H9 (cell line): ENCODE data around the gene HYAL3. TPM values are rescaled to one million over a fixed set of nuclear protein-coding genes. Genes with fewer than 3 reads are reported as not detected.
A peak's percentile ranks its signal among the peaks of the same experiment; 100 is the strongest.

Experiments used
- DNase-seq: peaks from one replicate; pipeline ENCODE4 v3.0.0-alpha.2; 2017
- H2AFZ ChIP-seq: one replicate; pipeline ENCODE4 v1.6.1; 2013; ENCODE audit warnings: mild to moderate bottlenecking, low read length, control low read depth, moderate library complexity
- H2AK5ac ChIP-seq: 2 replicates; pipeline ENCODE4 v1.6.1; 2013; ENCODE audit warnings: low read length, control low read depth, mixed read lengths; ENCODE audit not compliant: insufficient read length
- H2BK120ac ChIP-seq: one replicate; pipeline ENCODE4 v1.6.1; 2013; ENCODE audit warnings: low read depth, mild to moderate bottlenecking, low read length, control low read depth, inconsistent platforms; ENCODE audit not compliant: poor library complexity, severe bottlenecking
- H2BK12ac ChIP-seq: 2 replicates; pipeline ENCODE4 v1.6.1; 2013; ENCODE audit warnings: low read length, control low read depth, mixed read lengths, low read depth; ENCODE audit not compliant: insufficient read length
- H2BK15ac ChIP-seq: 2 replicates; pipeline ENCODE4 v1.6.1; 2013; ENCODE audit warnings: low read depth, low read length, control low read depth
- H2BK20ac ChIP-seq: one replicate; pipeline ENCODE4 v1.6.1; 2013; ENCODE audit warnings: low read depth, mild to moderate bottlenecking, low read length, control low read depth, inconsistent platforms; ENCODE audit not compliant: poor library complexity, severe bottlenecking
- H2BK5ac ChIP-seq: 2 replicates; pipeline ENCODE4 v1.6.1; 2013; ENCODE audit warnings: low read length, control low read depth, mixed read lengths; ENCODE audit not compliant: insufficient read length
- H3K14ac ChIP-seq: 2 replicates; pipeline ENCODE4 v1.6.1; 2013; ENCODE audit warnings: low read length, control low read depth; ENCODE audit not compliant: insufficient read depth
- H3K18ac ChIP-seq: 2 replicates; pipeline ENCODE4 v1.6.1; 2013; ENCODE audit warnings: low read depth, mild to moderate bottlenecking, mixed read lengths, low read length, control low read depth; ENCODE audit not compliant: insufficient read length
- H3K23ac ChIP-seq: 2 replicates; pipeline ENCODE4 v1.6.1; 2013; ENCODE audit warnings: low read length, control low read depth, mixed read lengths, low read depth; ENCODE audit not compliant: insufficient read length
- H3K23me2 ChIP-seq: 2 replicates; pipeline ENCODE4 v1.6.1; 2013; ENCODE audit warnings: low read depth, mild to moderate bottlenecking, mixed read lengths, low read length, control low read depth; ENCODE audit not compliant: insufficient read length, poor library complexity, severe bottlenecking
- H3K27ac ChIP-seq: 2 replicates; pipeline ENCODE4 v1.5.1; 2013; ENCODE audit warnings: low read length, control low read depth, mixed read lengths, low read depth; ENCODE audit not compliant: insufficient read length
- H3K27me3 ChIP-seq: 2 replicates; pipeline ENCODE4 v1.6.1; 2013; ENCODE audit warnings: low read length, control low read depth, inconsistent platforms; ENCODE audit not compliant: insufficient read depth
- H3K4ac ChIP-seq: 2 replicates; pipeline ENCODE4 v1.6.1; 2013; ENCODE audit warnings: low read depth, mild to moderate bottlenecking, control low read depth, inconsistent platforms, low read length, moderate library complexity
- H3K4me1 ChIP-seq: 2 replicates; pipeline ENCODE4 v1.6.1; 2013; ENCODE audit warnings: low read length, control low read depth, inconsistent platforms; ENCODE audit not compliant: insufficient read depth
- H3K4me2 ChIP-seq: 2 replicates; pipeline ENCODE4 v1.6.1; 2013; ENCODE audit warnings: low read length, control low read depth, mixed read lengths; ENCODE audit not compliant: insufficient read length, insufficient read depth
- H3K56ac ChIP-seq: 2 replicates; pipeline ENCODE4 v1.6.1; 2013; ENCODE audit warnings: low read depth, mild to moderate bottlenecking, mixed read lengths, low read length, control low read depth; ENCODE audit not compliant: insufficient read length
- H3K79me1 ChIP-seq: 2 replicates; pipeline ENCODE4 v1.6.1; 2013; ENCODE audit warnings: low read depth, mild to moderate bottlenecking, moderate library complexity, low read length, control low read depth, inconsistent platforms; ENCODE audit not compliant: insufficient read depth, poor library complexity, severe bottlenecking
- H3K79me2 ChIP-seq: 2 replicates; pipeline ENCODE4 v1.6.1; 2013; ENCODE audit warnings: low read length, control low read depth, inconsistent platforms; ENCODE audit not compliant: insufficient read depth
- H3K9ac ChIP-seq: 2 replicates; pipeline ENCODE4 v1.6.1; 2013; ENCODE audit warnings: low read length, control low read depth, mixed read lengths; ENCODE audit not compliant: insufficient read length; ENCODE audit errors: extremely low read depth
- H3K9me3 ChIP-seq: one replicate; pipeline ENCODE4 v1.6.1; 2013; ENCODE audit warnings: low read depth, low read length, inconsistent platforms; ENCODE audit not compliant: control insufficient read depth
- H3T11ph ChIP-seq: one replicate; pipeline ENCODE4 v1.6.1; 2013; ENCODE audit warnings: mild to moderate bottlenecking, low read length, control low read depth, inconsistent platforms
- H4K20me1 ChIP-seq: one replicate; pipeline ENCODE4 v1.6.1; 2013; ENCODE audit not compliant: control insufficient read depth, insufficient read length, insufficient read depth
- H4K5ac ChIP-seq: 2 replicates; pipeline ENCODE4 v1.6.1; 2013; ENCODE audit warnings: low read depth, mild to moderate bottlenecking, mixed read lengths, low read length, control low read depth; ENCODE audit not compliant: insufficient read length
- H4K8ac ChIP-seq: replicated peaks from 2 replicates; pipeline ENCODE4 v1.6.1; 2013; ENCODE audit warnings: low read length, control low read depth, mixed read lengths, low read depth; ENCODE audit not compliant: insufficient read length
- H4K91ac ChIP-seq: 2 replicates; pipeline ENCODE4 v1.6.1; 2013; ENCODE audit warnings: low read depth, mild to moderate bottlenecking, moderate library complexity, mixed read lengths, low read length, control low read depth; ENCODE audit not compliant: insufficient read length
- H3K27ac Mint-ChIP-seq, 3 experiments: 2 replicates in 2 of 3; 3 replicates in 1 of 3; pipeline ENCODE4 v1.8.0; 2020 to 2021; ENCODE audit warnings: mixed read lengths in 3 of 3, mild to moderate bottlenecking in 1 of 3, moderate library complexity in 1 of 3
- H3K27me3 Mint-ChIP-seq: 2 replicates; pipeline ENCODE4 v1.8.0; 2021; ENCODE audit warnings: low read depth, mild to moderate bottlenecking, moderate library complexity, mixed read lengths
- H3K36me3 Mint-ChIP-seq, 3 experiments: 2 replicates in 2 of 3; 3 replicates in 1 of 3; pipeline ENCODE4 v1.8.0; 2020 to 2021; ENCODE audit warnings: low read depth in 3 of 3, mixed read lengths in 3 of 3; ENCODE audit not compliant: insufficient read depth in 1 of 3
- H3K4me1 Mint-ChIP-seq, 2 experiments: 2 replicates each; pipeline ENCODE4 v1.8.0; 2020; ENCODE audit warnings: mixed read lengths in 2 of 2
- H3K4me3 Mint-ChIP-seq, 2 experiments: 2 replicates in 1 of 2; 3 replicates in 1 of 2; pipeline ENCODE4 v1.8.0; 2020 to 2021; ENCODE audit warnings: mild to moderate bottlenecking in 2 of 2, mixed read lengths in 2 of 2, moderate library complexity in 1 of 2
- H3K9me3 Mint-ChIP-seq, 2 experiments: 2 replicates in 1 of 2; 3 replicates in 1 of 2; pipeline ENCODE4 v1.8.0; 2020; ENCODE audit warnings: mild to moderate bottlenecking in 2 of 2, mixed read lengths in 2 of 2, moderate library complexity in 1 of 2
- CTCF ChIP-seq: fragments of 200-600 bp; sonication (generic); conservative IDR thresholded peaks from 3 replicates; pipeline ENCODE4 v1.8.0; 2021; ENCODE audit warnings: antibody characterized with exemption, mild to moderate bottlenecking
- WGBS: extraction: QIAGEN DNeasy Blood & Tissue Kit; methylation state at CpG from one replicate; pipeline ENCODE4 v1.1.7; 2013; ENCODE audit warnings: missing lambda C conversion rate, low lambda C conversion rate, mixed read lengths; ENCODE audit not compliant: insufficient read length; ENCODE audit errors: extremely low coverage; 5-methylcytosine and 5-hydroxymethylcytosine counted together
- total RNA-seq: library from RNA; stranded (reverse); gene quantifications from 2 replicates; pipeline ENCODE4 v1.2.1, GENCODE V29; 2021

HYAL3 gene
- total RNA-seq, 1 experiment from 2014 or later, result 3.1 TPM

GRCh38 chr3:50297896-50298725 lies 1.1 kb downstream of the HYAL3 start:
- no peaks in the 10 kb centered on the region for H4K20me1 ChIP-seq
- H3K27ac ChIP-seq, result no peak overlapping the region
- H3K4me1 ChIP-seq, result no peaks in the 10 kb centered on the region
- H2AK5ac ChIP-seq, result no peak overlapping the region
- no peak overlapping the region for H2BK120ac ChIP-seq
- no peaks in the 10 kb centered on the region for H3K9me3 ChIP-seq
- H3K56ac ChIP-seq, result no peak overlapping the region
- H2BK5ac ChIP-seq, result no peak overlapping the region
- no peak overlapping the region for H2BK15ac ChIP-seq
- Mint-ChIP-seq H3K36me3 (peaks cover 0 to 8% (median 1%) of the 10 kb centered on the region in 3 experiments; a peak in 1 of 7 replicates), H3K27ac (0 out of 7 replicates have a peak overlapping the region, but pooled peaks of 1 of the 3 experiments have one; percentile 40), H3K9me3 (no peaks in the 10 kb centered on the region; a peak in 1 of 5 replicates), H3K27me3 (no peaks in the 10 kb centered on the region), H3K4me1 (peaks cover 20 to 24% of the 10 kb centered on the region in 2 experiments), H3K4me3 (peak overlapping the region; percentile 87 to 99; a peak in 4 of 5 replicates)
- peaks cover 6% of the 10 kb centered on the region for H3K23me2 ChIP-seq
- no peak overlapping the region for H3K23ac ChIP-seq
- no peak overlapping the region for H3T11ph ChIP-seq
- no peak overlapping the region for H2BK20ac ChIP-seq
- TF ChIP-seq CTCF, result peak; percentile 25; the same call in 1 of the 3 replicates
- H4K5ac ChIP-seq, result no peak overlapping the region
- H3K18ac ChIP-seq, result no peak overlapping the region
- no peak overlapping the region for H4K8ac ChIP-seq
- no peaks in the 10 kb centered on the region for H3K79me2 ChIP-seq
- peak overlapping the region; percentile 55 for H3K4me2 ChIP-seq
- WGBS, result no CpG with 5 or more reads among the region's 9 CpGs
- H2AFZ ChIP-seq, result no peak overlapping the region
- no peak overlapping the region for H3K14ac ChIP-seq
- H2BK12ac ChIP-seq, result no peak overlapping the region
- no peak overlapping the region for H4K91ac ChIP-seq
- H3K79me1 ChIP-seq, result no peaks in the 10 kb centered on the region
- no peaks in the 10 kb centered on the region for H3K27me3 ChIP-seq
- no peak overlapping the region for H3K9ac ChIP-seq
- DNase-seq, result no peak
- no peak overlapping the region for H3K4ac ChIP-seq
